CD1c-positive myeloid dendritic cell (primary cell): ENCODE results near the gene BMPR1B.

ENCODE experiments used
- DNase-seq: peaks from one replicate; pipeline ENCODE4 v3.0.0-alpha.2; 2016; ENCODE audit errors: extremely low spot score

The BMPR1B gene

GRCh38 chr4:94912606-94913005, 154.9 kb downstream of the BMPR1B start:
- DNase-seq = no peak

- no peak for DNase-seq
Measured at GRCh38 chr4:94913316-94913715, 155.6 kb downstream of the BMPR1B start.

GRCh38 chr4:94917146-94917545, 159.4 kb downstream of the BMPR1B start:
- DNase-seq = no peak

GRCh38 chr4:94918543-94918942, 160.8 kb downstream of the BMPR1B start:
- no peak for DNase-seq

GRCh38 chr4:94920369-94920768, 162.6 kb downstream of the BMPR1B start:
- no peak for DNase-seq

- no peak for DNase-seq
Measured at GRCh38 chr4:94924566-94924965, 166.8 kb downstream of the BMPR1B start.

GRCh38 chr4:94925764-94926347, 168.1 kb downstream of the BMPR1B start:
- no peak for DNase-seq

GRCh38 chr4:94926936-94927335, 169.2 kb downstream of the BMPR1B start:
- DNase-seq = no peak

- DNase-seq = no peak
Measured at GRCh38 chr4:94927696-94928095, 169.9 kb downstream of the BMPR1B start.

- DNase-seq = no peak
Measured at GRCh38 chr4:94929696-94930095, 171.9 kb downstream of the BMPR1B start.

- no peak for DNase-seq
Measured at GRCh38 chr4:94931626-94932025, 173.9 kb downstream of the BMPR1B start.

- DNase-seq = no peak
Measured at GRCh38 chr4:94932366-94932765, 174.6 kb downstream of the BMPR1B start.

- no peak for DNase-seq
Measured at GRCh38 chr4:94933799-94934198, 176.0 kb downstream of the BMPR1B start.

- no peak for DNase-seq
Measured at GRCh38 chr4:94934201-94934600, 176.4 kb downstream of the BMPR1B start.

- DNase-seq = no peak
Measured at GRCh38 chr4:94934864-94935263, 177.1 kb downstream of the BMPR1B start.

GRCh38 chr4:94936854-94937253, 179.1 kb downstream of the BMPR1B start:
- no peak for DNase-seq

- DNase-seq = no peak
Measured at GRCh38 chr4:94939791-94940519, 182.2 kb downstream of the BMPR1B start.

GRCh38 chr4:94940520-94940908, 182.8 kb downstream of the BMPR1B start:
- DNase-seq = no peak

GRCh38 chr4:94941706-94942105, 184.0 kb downstream of the BMPR1B start:
- no peak for DNase-seq

- DNase-seq = no peak
Measured at GRCh38 chr4:94944726-94945125, 187.0 kb downstream of the BMPR1B start.

GRCh38 chr4:94947681-94948108, 189.9 kb downstream of the BMPR1B start:
- no peak for DNase-seq

GRCh38 chr4:94954251-94954650, 196.5 kb downstream of the BMPR1B start:
- no peak for DNase-seq

GRCh38 chr4:94957030-94957429, 199.3 kb downstream of the BMPR1B start:
- no peak for DNase-seq

- DNase-seq = no peak
Measured at GRCh38 chr4:94959307-94959706, 201.6 kb downstream of the BMPR1B start.
